ENCODE results near the gene BHLHE23.

BHLHE23 gene

GRCh38 chr20:62961799-62962198 is 45.0 kb downstream of the BHLHE23 start:
- TF ChIP-seq USF1 (IDR thresholded peaks at IDR 0.05) = no peak
- no peak for TF ChIP-seq TCF12 (IDR thresholded peaks at IDR 0.05; ENCODE audit: low read depth)
- TF ChIP-seq YY1 (IDR thresholded peaks at IDR 0.05; ENCODE audit: low read depth) = no peak
- no peak for TF ChIP-seq FOXM1 (IDR thresholded peaks at IDR 0.05; ENCODE audit: borderline replicate concordance, low read depth)
- TF ChIP-seq NFIC (IDR thresholded peaks at IDR 0.05) = no peak
- no peak for TF ChIP-seq MAX (IDR thresholded peaks at IDR 0.05)

- no peak for TF ChIP-seq CEBPB (IDR thresholded peaks at IDR 0.05)
- TF ChIP-seq TCF12 (IDR thresholded peaks at IDR 0.05; ENCODE audit: low read depth) = no peak
- no peak for TF ChIP-seq MAX (IDR thresholded peaks at IDR 0.05)
- TF ChIP-seq NFIC (IDR thresholded peaks at IDR 0.05) = no peak
- TF ChIP-seq ZBTB7A (IDR thresholded peaks at IDR 0.05; ENCODE audit: low read depth) = no peak
- TF ChIP-seq EGR1 (IDR thresholded peaks at IDR 0.05) = no peak
These were observed 45.4 kb downstream of the BHLHE23 start for GRCh38 chr20:62961310-62961783.

DNA sequence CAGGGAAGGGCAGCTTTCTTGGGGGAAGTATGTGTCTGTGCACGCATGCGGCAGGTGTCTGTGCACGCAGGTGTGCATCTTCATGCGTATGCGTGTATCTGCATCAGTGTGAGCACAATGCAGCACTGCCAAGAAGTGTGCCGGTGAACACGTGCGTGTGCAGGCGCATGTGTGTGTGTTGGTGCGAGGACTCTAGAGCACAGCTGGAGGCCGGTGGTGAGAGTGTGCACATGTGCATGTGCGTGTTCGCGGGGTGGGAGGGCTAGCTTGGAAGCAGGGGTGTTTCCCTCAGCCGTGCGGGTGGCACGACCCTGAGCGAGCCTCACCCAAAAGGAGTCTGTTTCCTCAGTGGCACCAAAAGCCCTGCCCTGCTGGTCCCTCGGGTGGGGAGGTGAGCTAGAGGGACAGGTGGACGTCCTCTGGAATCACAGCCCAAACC is 46.7 kb downstream of the BHLHE23 start:
- TF ChIP-seq, protein P1, sequence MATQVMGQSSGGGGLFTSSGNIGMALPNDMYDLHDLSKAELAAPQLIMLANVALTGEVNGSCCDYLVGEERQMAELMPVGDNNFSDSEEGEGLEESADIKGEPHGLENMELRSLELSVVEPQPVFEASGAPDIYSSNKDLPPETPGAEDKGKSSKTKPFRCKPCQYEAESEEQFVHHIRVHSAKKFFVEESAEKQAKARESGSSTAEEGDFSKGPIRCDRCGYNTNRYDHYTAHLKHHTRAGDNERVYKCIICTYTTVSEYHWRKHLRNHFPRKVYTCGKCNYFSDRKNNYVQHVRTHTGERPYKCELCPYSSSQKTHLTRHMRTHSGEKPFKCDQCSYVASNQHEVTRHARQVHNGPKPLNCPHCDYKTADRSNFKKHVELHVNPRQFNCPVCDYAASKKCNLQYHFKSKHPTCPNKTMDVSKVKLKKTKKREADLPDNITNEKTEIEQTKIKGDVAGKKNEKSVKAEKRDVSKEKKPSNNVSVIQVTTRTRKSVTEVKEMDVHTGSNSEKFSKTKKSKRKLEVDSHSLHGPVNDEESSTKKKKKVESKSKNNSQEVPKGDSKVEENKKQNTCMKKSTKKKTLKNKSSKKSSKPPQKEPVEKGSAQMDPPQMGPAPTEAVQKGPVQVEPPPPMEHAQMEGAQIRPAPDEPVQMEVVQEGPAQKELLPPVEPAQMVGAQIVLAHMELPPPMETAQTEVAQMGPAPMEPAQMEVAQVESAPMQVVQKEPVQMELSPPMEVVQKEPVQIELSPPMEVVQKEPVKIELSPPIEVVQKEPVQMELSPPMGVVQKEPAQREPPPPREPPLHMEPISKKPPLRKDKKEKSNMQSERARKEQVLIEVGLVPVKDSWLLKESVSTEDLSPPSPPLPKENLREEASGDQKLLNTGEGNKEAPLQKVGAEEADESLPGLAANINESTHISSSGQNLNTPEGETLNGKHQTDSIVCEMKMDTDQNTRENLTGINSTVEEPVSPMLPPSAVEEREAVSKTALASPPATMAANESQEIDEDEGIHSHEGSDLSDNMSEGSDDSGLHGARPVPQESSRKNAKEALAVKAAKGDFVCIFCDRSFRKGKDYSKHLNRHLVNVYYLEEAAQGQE (IDR thresholded peaks at IDR 0.05; ENCODE audit: low read depth) = no peak
- no peak for TF ChIP-seq MAX (IDR thresholded peaks at IDR 0.05)
- TF ChIP-seq USF1 (IDR thresholded peaks at IDR 0.05) = no peak
- no peak for TF ChIP-seq NFIC (IDR thresholded peaks at IDR 0.05)
- TF ChIP-seq EGR1 (IDR thresholded peaks at IDR 0.05) = no peak
- TF ChIP-seq ZBTB7A (IDR thresholded peaks at IDR 0.05; ENCODE audit: low read depth) = no peak
- no peak for TF ChIP-seq TAF1 (IDR thresholded peaks at IDR 0.05; ENCODE audit: low read depth)
- TF ChIP-seq EP300 (IDR thresholded peaks at IDR 0.05; ENCODE audit: borderline replicate concordance) = no peak

GRCh38 chr20:62959101-62959971 is 47.4 kb downstream of the BHLHE23 start:
- TF ChIP-seq TAF1 (IDR thresholded peaks at IDR 0.05; ENCODE audit: low read depth) = no peak
- TF ChIP-seq ZBTB7A (IDR thresholded peaks at IDR 0.05; ENCODE audit: low read depth) = no peak
- TF ChIP-seq EGR1 (IDR thresholded peaks at IDR 0.05) = no peak
- no peak for TF ChIP-seq RAD21 (IDR thresholded peaks at IDR 0.05; ENCODE audit: low read depth)
- no peak for TF ChIP-seq CEBPB (IDR thresholded peaks at IDR 0.05)

GRCh38 chr20:62958388-62959100 is 48.2 kb downstream of the BHLHE23 start:
- no peak for TF ChIP-seq TEAD4 (IDR thresholded peaks at IDR 0.05)
- TF ChIP-seq CEBPB (IDR thresholded peaks at IDR 0.05) = no peak
- TF ChIP-seq RAD21 (IDR thresholded peaks at IDR 0.05; ENCODE audit: low read depth) = no peak
- TF ChIP-seq NFIC (IDR thresholded peaks at IDR 0.05) = no peak
- no peak for TF ChIP-seq USF1 (IDR thresholded peaks at IDR 0.05)
- no peak for TF ChIP-seq EP300 (IDR thresholded peaks at IDR 0.05; ENCODE audit: borderline replicate concordance)
- no peak for TF ChIP-seq TAF1 (IDR thresholded peaks at IDR 0.05; ENCODE audit: low read depth)
- no peak for TF ChIP-seq ZBTB7A (IDR thresholded peaks at IDR 0.05; ENCODE audit: low read depth)
- TF ChIP-seq, protein P1 (IDR thresholded peaks at IDR 0.05; ENCODE audit: low read depth) = no peak
- no peak for TF ChIP-seq CREB1 (IDR thresholded peaks at IDR 0.05; ENCODE audit: low read depth)
- TF ChIP-seq FOXM1 (IDR thresholded peaks at IDR 0.05; ENCODE audit: borderline replicate concordance, low read depth) = no peak
- no peak for TF ChIP-seq MAX (IDR thresholded peaks at IDR 0.05)
- no peak for TF ChIP-seq EGR1 (IDR thresholded peaks at IDR 0.05)
- no peak for TF ChIP-seq TCF12 (IDR thresholded peaks at IDR 0.05; ENCODE audit: low read depth)
- TF ChIP-seq YY1 (IDR thresholded peaks at IDR 0.05; ENCODE audit: low read depth) = no peak
